Adrenal gland (tissue), 12 donors: ENCODE measurements around the gene HLTF. TPM values are rescaled to one million over a fixed set of nuclear protein-coding genes. Genes with fewer than 3 reads are reported as not detected.

Experiments
- DNase-seq, 7 donors: peaks; one replicate each; pipeline ENCODE4 v3.0.0-alpha.2; 2019 to 2020
- H3K27ac ChIP-seq, 5 donors: fragments of 200-600 bp; sonication (generic) in 4 of 5; 1 replicate in 3 of 5; 2 replicates in 2 of 5; pipeline versions ENCODE4 v1.5.1 to v1.8.0; 2016 to 2020; ENCODE audit warnings: mild to moderate bottlenecking in 1 of 5
- H3K27me3 ChIP-seq: fragments of 200-600 bp; 2 replicates; pipeline ENCODE4 v1.8.0; 2021
- H3K36me3 ChIP-seq, 2 donors: fragments of 200-600 bp; replicated peaks in 1 of 2; 1 replicate in 1 of 2; 2 replicates in 1 of 2; pipeline versions ENCODE4 v1.5.1 to v1.8.0; 2018 to 2022
- H3K4me1 ChIP-seq, 2 donors: fragments of 200-600 bp; replicated peaks in 1 of 2; 1 replicate in 1 of 2; 2 replicates in 1 of 2; pipeline versions ENCODE4 v1.5.1 to v1.8.0; 2018 to 2021
- H3K4me3 ChIP-seq, 4 donors: fragments of 200-600 bp; sonication (generic) in 3 of 4; one replicate each; pipeline ENCODE4 v1.5.1; 2016 to 2018
- H3K9me3 ChIP-seq, 3 donors: fragments of 200-600 bp; sonication (generic) in 1 of 3; replicated peaks in 1 of 3; 1 replicate in 2 of 3; 2 replicates in 1 of 3; pipeline versions ENCODE4 v1.5.1 to v1.8.0; 2016 to 2021
- POLR2A ChIP-seq, 2 donors: fragments of 450-650 bp; IDR thresholded peaks; one replicate each; pipeline ENCODE4 v1.6.1; 2017; ENCODE audit warnings: antibody characterized with exemption in 2 of 2, mild to moderate bottlenecking in 2 of 2, moderate library complexity in 1 of 2
- WGBS, 4 donors: extraction: QIAGEN DNeasy Blood & Tissue Kit in 2 of 4; methylation state at CpG; one replicate each; pipeline versions ENCODE4 v1.1.5 to v1.1.7; 2013 to 2017; 5-methylcytosine and 5-hydroxymethylcytosine counted together
- intact Hi-C, 2 donors: fragments of 100-400 bp; cut with DNase I; formaldehyde crosslinking; loops; one replicate each; pipeline versions ENCODE4 v1.14.1 to v1.15.0; 2022 to 2023
- polyA plus RNA-seq, 3 donors: library from polyadenylated mRNA; stranded (reverse); fragments of 200-250 nt in 2 of 3; fragments of 350-450 nt in 1 of 3; fragmentation: Illumina TruSeq in 1 of 3; extraction: RNeasy Lipid Tissue Mini Kit (QIAGEN cat#74804) in 1 of 3; gene quantifications; one replicate each; pipeline ENCODE4 v1.2.3, GENCODE V29; 2013 to 2014
- total RNA-seq, 9 donors: library from RNA; depleted of rRNA in 4 of 9; stranded (reverse); fragments of >200 nt in 4 of 9; fragments of 120-200 nt in 1 of 9; fragmentation: NEBNext Ultra II Directional in 1 of 9; extraction: Animal tissue kit (Norgen Biotek cat#: 25700) in 1 of 9; gene quantifications; one replicate each; pipeline versions ENCODE4 v1.1.0 to v1.2.4, GENCODE V29; 2013 to 2023
- TF ChIP-seq, protein P1 (sequence below), 6 experiments: fragments of 450-650 bp in 4 of 6; fragments of 200-600 bp in 2 of 6; sonication (generic) in 1 of 6; IDR thresholded peaks; 1 replicate in 5 of 6; 2 replicates in 1 of 6; pipeline versions ENCODE4 v1.5.1 to v1.8.0; 2016 to 2021; ENCODE audit warnings: antibody characterized with exemption in 6 of 6, mild to moderate bottlenecking in 2 of 6, moderate library complexity in 1 of 6
- donor health status: healthy with polysubstance abuse.
- donor health status: Bipolar disorder and iron deficiency.
- donor health status: DM: yes; HTN: yes; CAD: no.
- donor health status: DM: no; HTN: no; CAD: no.
- donor health status: DM: no; HTN: no; CAD: no.
- donor health status: DM: yes; HTN: yes; CAD: no.

HLTF gene
- total and polyA plus RNA-seq, 12 donors: 5.6 to 102 (median 46.7) TPM

- TF ChIP-seq, protein P1, sequence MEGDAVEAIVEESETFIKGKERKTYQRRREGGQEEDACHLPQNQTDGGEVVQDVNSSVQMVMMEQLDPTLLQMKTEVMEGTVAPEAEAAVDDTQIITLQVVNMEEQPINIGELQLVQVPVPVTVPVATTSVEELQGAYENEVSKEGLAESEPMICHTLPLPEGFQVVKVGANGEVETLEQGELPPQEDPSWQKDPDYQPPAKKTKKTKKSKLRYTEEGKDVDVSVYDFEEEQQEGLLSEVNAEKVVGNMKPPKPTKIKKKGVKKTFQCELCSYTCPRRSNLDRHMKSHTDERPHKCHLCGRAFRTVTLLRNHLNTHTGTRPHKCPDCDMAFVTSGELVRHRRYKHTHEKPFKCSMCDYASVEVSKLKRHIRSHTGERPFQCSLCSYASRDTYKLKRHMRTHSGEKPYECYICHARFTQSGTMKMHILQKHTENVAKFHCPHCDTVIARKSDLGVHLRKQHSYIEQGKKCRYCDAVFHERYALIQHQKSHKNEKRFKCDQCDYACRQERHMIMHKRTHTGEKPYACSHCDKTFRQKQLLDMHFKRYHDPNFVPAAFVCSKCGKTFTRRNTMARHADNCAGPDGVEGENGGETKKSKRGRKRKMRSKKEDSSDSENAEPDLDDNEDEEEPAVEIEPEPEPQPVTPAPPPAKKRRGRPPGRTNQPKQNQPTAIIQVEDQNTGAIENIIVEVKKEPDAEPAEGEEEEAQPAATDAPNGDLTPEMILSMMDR (IDR thresholded peaks at IDR 0.05): no peak
- peaks cover 0 to 3% of the 10 kb centered on the region in 2 donors for H3K4me1 ChIP-seq
- WGBS, 4 donors: 72 to 86% (median 81%) methylated on average over 5 of the region's 5 CpGs
- no peak for DNase-seq
- no peaks in the 10 kb centered on the region for H3K9me3 ChIP-seq
- H3K36me3 ChIP-seq: peaks cover 0 to 42% of the 10 kb centered on the region in 2 donors
- no peak overlapping the region for H3K27ac ChIP-seq
- no peak overlapping the region for H3K4me3 ChIP-seq
- intact Hi-C loops: no loop called here
- H3K27me3 ChIP-seq: no peaks in the 10 kb centered on the region
Observed at GRCh38 chr3:149011676-149012075, 74.7 kb downstream of the HLTF start.

DNA sequence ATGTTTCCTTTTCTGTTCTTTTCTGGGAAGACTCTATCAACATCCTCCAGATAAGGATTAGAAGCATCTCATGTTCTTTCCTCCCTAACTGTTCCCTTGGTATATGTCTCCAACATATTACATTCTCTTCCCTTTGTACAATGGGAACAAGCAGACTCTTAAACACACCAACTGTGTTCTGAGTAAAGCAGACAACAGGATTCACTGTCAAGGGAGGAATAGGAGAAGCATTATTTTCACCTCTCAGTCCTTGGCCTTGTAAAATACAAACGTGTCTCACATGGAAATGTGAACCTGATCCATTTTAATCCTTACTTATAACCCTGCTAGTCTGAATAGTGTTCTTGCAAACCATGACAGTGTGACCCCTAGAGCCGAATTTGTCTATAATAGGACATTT lies 75.4 kb downstream of the HLTF start:
- no peak for TF ChIP-seq POLR2A (IDR thresholded peaks at IDR 0.05)
- TF ChIP-seq, protein P1 (IDR thresholded peaks at IDR 0.05): no peak
- H3K9me3 ChIP-seq: no peaks in the 10 kb centered on the region
- H3K27ac ChIP-seq: no peak overlapping the region
- no peaks in the 10 kb centered on the region for H3K27me3 ChIP-seq
- WGBS, 4 donors: 63 to 68% (median 64%) methylated on average over 2 of the region's 2 CpGs
- DNase-seq: no peak
- peaks cover 0 to 42% of the 10 kb centered on the region in 2 donors for H3K36me3 ChIP-seq
- H3K4me1 ChIP-seq: no peaks in the 10 kb centered on the region
- intact Hi-C loops: no loop called here
- no peak overlapping the region for H3K4me3 ChIP-seq

DNA sequence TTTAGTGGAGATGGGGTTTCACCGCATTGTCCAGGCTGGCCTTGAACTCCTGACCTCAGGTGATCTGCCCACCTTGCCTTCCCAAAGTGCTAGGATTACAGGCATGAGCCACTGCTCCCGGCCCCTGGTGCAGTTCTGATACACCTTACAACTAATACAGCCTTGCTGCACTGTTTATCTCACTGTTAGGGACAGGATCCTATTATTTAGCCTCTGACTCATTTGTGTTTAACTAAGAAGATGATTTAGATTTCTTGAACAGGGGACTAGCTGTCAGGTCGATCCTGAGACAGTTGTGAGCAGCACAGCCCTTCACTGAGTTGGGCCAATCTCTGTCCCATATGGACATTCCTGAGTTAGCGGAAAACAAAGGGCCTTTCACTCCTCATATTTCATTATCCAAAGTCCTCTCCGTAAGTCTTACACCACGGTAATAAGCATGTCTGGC lies 75.8 kb downstream of the HLTF start:
- Histone ChIP-seq H3K27ac (no peak overlapping the region), H3K27me3 (no peaks in the 10 kb centered on the region), H3K36me3 (peaks cover 0 to 42% of the 10 kb centered on the region in 2 donors), H3K4me1 (no peaks in the 10 kb centered on the region), H3K9me3 (no peaks in the 10 kb centered on the region), H3K4me3 (no peak overlapping the region)
- WGBS, 4 donors: 80 to 87% (median 85%) methylated on average over 6 of the region's 6 CpGs
- no peak for DNase-seq
- intact Hi-C loops: no loop called here
- TF ChIP-seq, protein P1 (IDR thresholded peaks at IDR 0.05): no peak
- no peak for TF ChIP-seq POLR2A (IDR thresholded peaks at IDR 0.05)

GRCh38 chr3:149009732-149010131 lies 76.6 kb downstream of the HLTF start:
- H3K4me3 ChIP-seq: no peak overlapping the region
- H3K9me3 ChIP-seq: no peaks in the 10 kb centered on the region
- no peaks in the 10 kb centered on the region for H3K27me3 ChIP-seq
- TF ChIP-seq, protein P1 (IDR thresholded peaks at IDR 0.05): no peak
- TF ChIP-seq POLR2A (IDR thresholded peaks at IDR 0.05): no peak
- DNase-seq: no peak
- peaks cover 1 to 2% of the 10 kb centered on the region in 2 donors for H3K4me1 ChIP-seq
- H3K27ac ChIP-seq: no peak overlapping the region
- peaks cover 0 to 42% of the 10 kb centered on the region in 2 donors for H3K36me3 ChIP-seq
- 96 to 98% (median 97%) methylated on average over 2 of the region's 2 CpGs for WGBS, 4 donors
- intact Hi-C loops: no loop called here
